ENCODE measurements around the gene TNS3. TPM values are rescaled to one million over a fixed set of nuclear protein-coding genes. Genes with fewer than 3 reads are reported as not detected.

Gene TNS3
- total and polyA plus RNA-seq, 4 donors, result 40.5 to 140 (median 86.7) TPM

- DNase-seq, result no peak
- Histone ChIP-seq H3K27ac (ENCODE audit: low read depth in 1 of 2, low read length in 2 of 2) (no peak overlapping the region), H3K27me3 (ENCODE audit: control insufficient read depth in 1 of 2, insufficient read depth in 2 of 2, low read length in 1 of 2) (no peaks in the 10 kb centered on the region), H3K9me3 (ENCODE audit: control insufficient read depth, low read length) (no peaks in the 10 kb centered on the region), H3K4me1 (ENCODE audit: control insufficient read depth in 1 of 2, insufficient read depth in 2 of 2, low read length in 2 of 2) (peaks cover 0 to 9% of the 10 kb centered on the region in 2 donors), H3K36me3 (ENCODE audit: control insufficient read depth in 1 of 2, insufficient read depth in 2 of 2, low read length in 1 of 2) (peaks cover 0 to 10% of the 10 kb centered on the region in 2 donors), H3K4me3 (ENCODE audit: low read length in 2 of 2) (no peak overlapping the region)
- ATAC-seq (ENCODE audit: low FRiP score), result no peak
- 88 to 90% methylated on average over 8 of the region's 8 CpGs for WGBS, 2 donors
- intact Hi-C loops (cut with DNase I), result no loop called here
Measured at GRCh38 chr7:47299496-47299895, 282.4 kb downstream of the TNS3 start.

- no peaks in the 10 kb centered on the region for H3K27me3 ChIP-seq (ENCODE audit: control insufficient read depth in 1 of 2, insufficient read depth in 2 of 2, low read length in 1 of 2)
- DNase-seq, result no peak
- H3K27ac ChIP-seq (ENCODE audit: low read depth in 1 of 2, low read length in 2 of 2), result no peak overlapping the region
- H3K36me3 ChIP-seq (ENCODE audit: control insufficient read depth in 1 of 2, insufficient read depth in 2 of 2, low read length in 1 of 2), result peaks cover 0 to 8% of the 10 kb centered on the region in 2 donors
- intact Hi-C loops (cut with DNase I), result no loop called here
- H3K4me1 ChIP-seq (ENCODE audit: control insufficient read depth in 1 of 2, insufficient read depth in 2 of 2, low read length in 2 of 2), result peaks cover 0 to 9% of the 10 kb centered on the region in 2 donors
- H3K4me3 ChIP-seq (ENCODE audit: low read length in 2 of 2), result no peak overlapping the region
- WGBS, 2 donors, result 75 to 78% methylated on average over 12 of the region's 12 CpGs
- no peak for ATAC-seq (ENCODE audit: low FRiP score)
- no peaks in the 10 kb centered on the region for H3K9me3 ChIP-seq (ENCODE audit: control insufficient read depth, low read length)
Measured at GRCh38 chr7:47298636-47299035, 283.3 kb downstream of the TNS3 start.

- ATAC-seq (ENCODE audit: low FRiP score) (no peak), DNase-seq (no peak)
- peaks cover 0 to 13% of the 10 kb centered on the region in 2 donors for H3K36me3 ChIP-seq (ENCODE audit: control insufficient read depth in 1 of 2, insufficient read depth in 2 of 2, low read length in 1 of 2)
- H3K27ac ChIP-seq (ENCODE audit: low read depth in 1 of 2, low read length in 2 of 2), result no peak overlapping the region
- WGBS, 2 donors, result 93 to 94% methylated on average over 8 of the region's 8 CpGs
- no peaks in the 10 kb centered on the region for H3K27me3 ChIP-seq (ENCODE audit: control insufficient read depth in 1 of 2, insufficient read depth in 2 of 2, low read length in 1 of 2)
- peaks cover 0 to 9% of the 10 kb centered on the region in 2 donors for H3K4me1 ChIP-seq (ENCODE audit: control insufficient read depth in 1 of 2, insufficient read depth in 2 of 2, low read length in 2 of 2)
- no peak overlapping the region for H3K4me3 ChIP-seq (ENCODE audit: low read length in 2 of 2)
- intact Hi-C loops (cut with DNase I), result no loop called here
- H3K9me3 ChIP-seq (ENCODE audit: control insufficient read depth, low read length), result no peaks in the 10 kb centered on the region
Measured at GRCh38 chr7:47297120-47297519, 284.8 kb downstream of the TNS3 start.

GRCh38 chr7:47295606-47296005 lies 286.3 kb downstream of the TNS3 start:
- ATAC-seq (ENCODE audit: low FRiP score) (no peak), DNase-seq (no peak)
- Histone ChIP-seq H3K27ac (ENCODE audit: low read depth in 1 of 2, low read length in 2 of 2) (no peak overlapping the region), H3K36me3 (ENCODE audit: control insufficient read depth in 1 of 2, insufficient read depth in 2 of 2, low read length in 1 of 2) (peaks cover 0 to 10% of the 10 kb centered on the region in 2 donors), H3K4me3 (ENCODE audit: low read length in 2 of 2) (no peak overlapping the region), H3K9me3 (ENCODE audit: control insufficient read depth, low read length) (no peaks in the 10 kb centered on the region), H3K27me3 (ENCODE audit: control insufficient read depth in 1 of 2, insufficient read depth in 2 of 2, low read length in 1 of 2) (no peaks in the 10 kb centered on the region), H3K4me1 (ENCODE audit: control insufficient read depth in 1 of 2, insufficient read depth in 2 of 2, low read length in 2 of 2) (peaks cover 2 to 9% of the 10 kb centered on the region in 2 donors)
- intact Hi-C loops (cut with DNase I), result no loop called here
- 22 to 27% methylated on average over 7 of the region's 7 CpGs for WGBS, 2 donors

GRCh38 chr7:47294556-47295222 lies 287.2 kb downstream of the TNS3 start:
- DNase-seq (no peak), ATAC-seq (ENCODE audit: low FRiP score) (no peak)
- Histone ChIP-seq H3K27me3 (ENCODE audit: control insufficient read depth in 1 of 2, insufficient read depth in 2 of 2, low read length in 1 of 2) (no peaks in the 10 kb centered on the region), H3K9me3 (ENCODE audit: control insufficient read depth, low read length) (no peaks in the 10 kb centered on the region), H3K4me1 (ENCODE audit: control insufficient read depth in 1 of 2, insufficient read depth in 2 of 2, low read length in 2 of 2) (peaks cover 2 to 9% of the 10 kb centered on the region in 2 donors), H3K27ac (ENCODE audit: low read depth in 1 of 2, low read length in 2 of 2) (no peak overlapping the region), H3K36me3 (ENCODE audit: control insufficient read depth in 1 of 2, insufficient read depth in 2 of 2, low read length in 1 of 2) (peaks cover 0 to 8% of the 10 kb centered on the region in 2 donors), H3K4me3 (ENCODE audit: low read length in 2 of 2) (no peak overlapping the region)
- WGBS, 2 donors, result 85 to 93% methylated on average over 4 of the region's 4 CpGs
- intact Hi-C loops (cut with DNase I), result loop anchor here in 1 of 2 donors (5.0 kb wide), 1 partner anchor 43 kb away; no protein-coding TSS in a partner anchor

GRCh38 chr7:47293884-47294555 lies 287.9 kb downstream of the TNS3 start:
- intact Hi-C loops (cut with DNase I), result loop anchor here in 1 of 2 donors (5.0 kb wide), 1 partner anchor 43 kb away; no protein-coding TSS in a partner anchor
- ATAC-seq (ENCODE audit: low FRiP score), result no peak
- Histone ChIP-seq H3K4me3 (ENCODE audit: low read length in 2 of 2) (no peak overlapping the region), H3K36me3 (ENCODE audit: control insufficient read depth in 1 of 2, insufficient read depth in 2 of 2, low read length in 1 of 2) (peaks cover 0 to 4% of the 10 kb centered on the region in 2 donors), H3K27me3 (ENCODE audit: control insufficient read depth in 1 of 2, insufficient read depth in 2 of 2, low read length in 1 of 2) (no peaks in the 10 kb centered on the region), H3K27ac (ENCODE audit: low read depth in 1 of 2, low read length in 2 of 2) (peak overlapping the region in 1 of 2 donors; percentile 29), H3K9me3 (ENCODE audit: control insufficient read depth, low read length) (no peaks in the 10 kb centered on the region), H3K4me1 (ENCODE audit: control insufficient read depth in 1 of 2, insufficient read depth in 2 of 2, low read length in 2 of 2) (peaks cover 2 to 9% of the 10 kb centered on the region in 2 donors)
- no peak for DNase-seq
- WGBS, 2 donors, result 83 to 86% methylated on average over 6 of the region's 6 CpGs

GRCh38 chr7:47292832-47293309 lies 289.0 kb downstream of the TNS3 start:
- Histone ChIP-seq H3K4me1 (ENCODE audit: control insufficient read depth in 1 of 2, insufficient read depth in 2 of 2, low read length in 2 of 2) (peaks cover 2 to 9% of the 10 kb centered on the region in 2 donors), H3K27ac (ENCODE audit: low read depth in 1 of 2, low read length in 2 of 2) (peak overlapping the region in 1 of 2 donors; percentile 26), H3K9me3 (ENCODE audit: control insufficient read depth, low read length) (no peaks in the 10 kb centered on the region), H3K27me3 (ENCODE audit: control insufficient read depth in 1 of 2, insufficient read depth in 2 of 2, low read length in 1 of 2) (no peaks in the 10 kb centered on the region), H3K36me3 (ENCODE audit: control insufficient read depth in 1 of 2, insufficient read depth in 2 of 2, low read length in 1 of 2) (peaks cover 4 to 7% of the 10 kb centered on the region in 2 donors), H3K4me3 (ENCODE audit: low read length in 2 of 2) (no peak overlapping the region)
- intact Hi-C loops (cut with DNase I), result loop anchor here in 1 of 2 donors (5.0 kb wide), 1 partner anchor 44 kb away; no protein-coding TSS in a partner anchor
- no peak for DNase-seq
- WGBS, 2 donors, result 67 to 72% methylated on average over 4 of the region's 4 CpGs
- ATAC-seq (ENCODE audit: low FRiP score), result no peak

- Histone ChIP-seq H3K4me1 (ENCODE audit: control insufficient read depth in 1 of 2, insufficient read depth in 2 of 2, low read length in 2 of 2) (peaks cover 2 to 9% of the 10 kb centered on the region in 2 donors), H3K36me3 (ENCODE audit: control insufficient read depth in 1 of 2, insufficient read depth in 2 of 2, low read length in 1 of 2) (peaks cover 4 to 8% of the 10 kb centered on the region in 2 donors), H3K4me3 (ENCODE audit: low read length in 2 of 2) (no peak overlapping the region), H3K27me3 (ENCODE audit: control insufficient read depth in 1 of 2, insufficient read depth in 2 of 2, low read length in 1 of 2) (no peaks in the 10 kb centered on the region), H3K27ac (ENCODE audit: low read depth in 1 of 2, low read length in 2 of 2) (peak overlapping the region in 1 of 2 donors; percentile 47), H3K9me3 (ENCODE audit: control insufficient read depth, low read length) (no peaks in the 10 kb centered on the region)
- peak; percentile 72 for ATAC-seq (ENCODE audit: low FRiP score)
- intact Hi-C loops (cut with DNase I), result loop anchor here in 1 of 2 donors (5.0 kb wide), 1 partner anchor 46 kb away; no protein-coding TSS in a partner anchor
- DNase-seq, result peak in 1 of 2 donors; percentile 73
- WGBS, 2 donors, result 5 to 6% methylated on average over 4 of the region's 4 CpGs
Measured at GRCh38 chr7:47291461-47292081, 290.3 kb downstream of the TNS3 start.

Measured in aorta (tissue), 5 donors.